Renal cortical epithelial cell (primary cell): ENCODE data around the gene FXYD2. TPM values are rescaled to one million over a fixed set of nuclear protein-coding genes. Genes with fewer than 3 reads are reported as not detected.

Source experiments
- DNase-seq: peaks from one replicate; pipeline ENCODE4 v3.0.0-alpha.2; 2011; ENCODE audit warnings: low read depth
- total RNA-seq: library from RNA; depleted of rRNA; stranded (reverse); fragments of >200 nt; gene quantifications from 2 replicates; pipeline ENCODE4 v1.2.3, GENCODE V29; 2014

FXYD2 gene
- total RNA-seq, 1 donor from 2014 or later: 706 TPM

DNA sequence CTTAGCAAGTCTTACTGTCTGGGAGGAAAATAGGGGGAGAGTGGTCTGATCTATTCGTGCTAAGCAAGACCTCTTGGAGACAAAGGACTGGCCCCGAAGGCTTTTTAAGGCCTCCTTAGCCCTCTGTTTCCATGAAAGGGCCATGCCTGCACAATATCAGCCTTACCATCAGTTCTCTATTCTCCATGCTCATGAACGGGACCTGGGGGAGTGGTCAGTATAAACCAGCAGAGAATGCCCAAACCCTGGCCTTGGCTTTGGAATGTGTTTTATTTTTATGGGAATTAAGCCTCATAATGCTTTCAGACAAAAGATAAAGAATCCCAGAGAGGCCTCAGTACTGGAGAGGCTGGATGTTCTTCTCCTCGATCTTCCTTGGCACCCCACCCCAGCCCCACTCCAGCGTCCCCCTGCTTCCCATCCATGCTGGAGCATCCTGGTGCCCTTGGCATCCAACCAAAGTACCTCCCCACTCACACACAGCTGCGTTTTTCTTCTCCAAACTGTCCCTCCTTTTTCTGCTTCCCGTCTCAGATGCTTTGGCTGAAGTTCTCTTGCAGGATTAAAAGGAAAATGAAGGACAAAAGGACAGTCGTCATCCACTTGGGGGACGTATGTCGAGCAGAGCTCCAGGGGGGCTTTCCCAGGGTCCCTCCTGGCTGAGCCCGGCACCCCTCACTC is 33.3 kb upstream of the FXYD2 start:
- no peak for DNase-seq

DNA sequence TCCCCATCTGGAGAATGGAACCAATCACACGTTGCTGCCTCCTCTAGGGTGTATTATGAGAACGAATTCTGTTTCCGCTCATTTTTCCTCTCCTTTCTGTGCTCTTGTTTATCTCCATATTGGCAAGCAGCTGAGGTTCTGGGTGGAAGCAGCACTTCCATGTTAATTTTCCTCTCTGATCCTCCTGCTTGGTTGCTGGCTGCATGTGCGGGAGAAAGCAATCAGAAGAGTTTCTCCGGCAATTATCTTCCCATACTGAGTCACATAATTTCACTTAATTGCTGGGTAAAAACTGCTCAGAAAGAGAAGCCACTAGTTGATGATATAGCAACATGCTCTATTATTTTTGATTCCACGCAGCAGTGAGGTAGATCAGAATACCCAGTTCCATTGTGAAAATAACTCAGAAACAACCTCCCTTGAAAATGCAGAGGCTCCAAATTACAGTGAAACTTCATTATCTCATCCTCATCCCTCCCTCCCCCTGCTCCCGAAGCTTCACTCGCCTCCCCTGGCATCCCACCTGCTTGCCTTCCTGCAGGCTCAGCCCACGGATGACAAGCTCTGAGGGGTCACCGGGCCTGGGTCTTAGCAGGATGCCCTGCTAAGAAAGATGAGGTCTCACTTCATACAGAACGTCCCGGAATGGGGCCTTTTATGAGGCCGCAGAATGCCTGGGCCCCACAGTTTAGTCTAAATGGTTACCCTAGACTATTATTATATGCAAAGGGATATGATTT is 31.5 kb upstream of the FXYD2 start:
- no peak for DNase-seq

DNA sequence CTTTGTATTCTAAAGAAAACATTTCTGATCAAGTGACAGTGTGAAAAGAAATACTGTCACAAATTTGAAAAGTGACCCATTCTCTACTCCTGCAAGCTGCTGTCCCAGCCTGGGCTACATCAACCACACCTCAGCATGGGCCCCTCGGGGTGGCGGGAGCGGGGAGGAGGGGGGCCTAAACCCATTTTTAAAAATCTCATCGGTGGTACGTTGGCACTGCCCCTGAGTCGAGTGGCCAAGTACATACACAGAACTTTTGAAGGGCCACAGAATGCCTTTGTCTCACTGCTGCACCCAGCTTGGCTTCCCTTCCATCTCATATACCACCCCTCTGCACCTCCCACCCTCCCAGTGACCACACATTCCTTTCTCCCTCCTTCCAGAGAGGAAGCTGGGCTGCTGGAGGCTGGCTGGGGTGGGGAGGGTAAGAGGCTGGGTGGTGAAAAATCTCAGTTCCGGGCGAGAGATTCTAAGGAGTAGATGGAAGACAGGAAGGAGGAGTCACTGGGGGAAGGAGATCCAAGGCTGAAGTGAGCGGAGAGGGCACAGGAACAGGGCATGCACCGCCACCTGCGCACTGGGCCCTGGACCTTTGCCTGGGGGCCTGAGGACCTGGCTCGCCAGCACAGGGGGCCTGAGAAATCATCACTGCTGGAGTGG is 30.8 kb upstream of the FXYD2 start:
- no peak for DNase-seq

GRCh38 chr11:117852309-117852708 is 27.8 kb upstream of the FXYD2 start:
- no peak for DNase-seq

DNA sequence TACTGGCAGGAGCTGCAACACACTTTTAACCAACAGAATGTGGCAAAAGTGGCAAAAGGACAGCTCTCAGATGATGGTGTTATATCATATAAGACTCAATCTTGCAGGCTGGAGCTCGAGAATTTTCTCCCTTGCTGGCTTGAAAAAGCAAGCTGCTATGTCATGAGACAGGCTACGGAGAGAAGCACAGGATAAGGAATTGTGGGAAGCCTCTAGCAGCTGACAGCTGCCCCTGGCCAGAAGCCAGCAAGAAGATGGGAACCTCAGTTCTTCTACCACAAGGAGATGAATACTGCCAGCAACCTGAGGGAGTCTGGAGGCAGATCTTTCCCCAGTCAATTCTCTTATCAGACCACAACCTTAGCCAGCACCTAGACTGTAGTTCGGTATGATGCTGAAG is 27.3 kb upstream of the FXYD2 start:
- no peak for DNase-seq

DNA sequence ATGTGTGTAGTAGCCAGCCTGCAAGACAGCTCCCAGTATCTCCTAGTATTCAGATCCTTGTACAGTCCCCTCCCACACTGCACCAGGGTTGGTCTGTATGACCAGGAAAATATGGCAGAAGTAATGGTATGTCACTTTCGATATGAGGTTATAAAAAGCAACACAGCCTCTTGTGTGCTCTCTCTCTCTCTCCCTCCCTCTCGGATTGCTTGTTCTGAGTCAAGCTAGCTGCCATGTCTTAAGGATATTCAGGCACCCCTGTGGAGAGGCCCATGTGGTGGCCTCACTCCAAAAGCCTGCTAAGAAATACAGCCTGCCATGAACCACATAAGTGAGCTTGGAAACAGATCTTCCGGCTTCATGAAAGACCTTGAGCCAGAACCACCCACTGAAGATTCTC is 26.6 kb upstream of the FXYD2 start:
- no peak for DNase-seq

DNA sequence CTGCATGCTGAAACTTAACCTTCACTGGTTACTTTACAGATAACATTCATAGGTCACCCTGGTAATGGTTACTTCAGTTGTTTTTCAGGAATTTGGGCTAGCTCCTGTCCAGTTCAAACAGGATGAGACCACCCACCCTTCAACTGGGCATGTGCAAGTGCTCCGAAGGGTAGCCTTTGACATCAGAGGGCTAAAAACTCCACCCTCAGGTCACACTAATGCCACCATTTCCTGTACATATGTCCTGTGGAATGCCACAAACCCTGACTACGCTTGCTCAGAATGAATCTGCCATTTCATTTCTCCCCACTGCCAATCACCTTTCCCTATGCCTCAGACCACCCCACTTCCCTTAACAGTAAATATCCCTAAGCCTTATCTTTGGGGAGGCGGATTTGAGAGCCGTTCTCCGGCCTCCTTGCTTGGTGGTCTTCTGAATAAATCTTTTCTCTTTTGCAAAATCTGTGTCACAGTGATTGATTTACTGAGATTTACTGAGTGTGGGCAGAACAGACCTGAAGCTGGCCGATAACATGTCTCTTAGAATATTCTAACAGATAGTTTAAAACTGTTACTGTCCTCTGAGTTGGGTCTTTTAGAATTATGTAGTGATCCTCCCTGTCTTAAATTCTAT is 25.4 kb upstream of the FXYD2 start:
- no peak for DNase-seq

DNA sequence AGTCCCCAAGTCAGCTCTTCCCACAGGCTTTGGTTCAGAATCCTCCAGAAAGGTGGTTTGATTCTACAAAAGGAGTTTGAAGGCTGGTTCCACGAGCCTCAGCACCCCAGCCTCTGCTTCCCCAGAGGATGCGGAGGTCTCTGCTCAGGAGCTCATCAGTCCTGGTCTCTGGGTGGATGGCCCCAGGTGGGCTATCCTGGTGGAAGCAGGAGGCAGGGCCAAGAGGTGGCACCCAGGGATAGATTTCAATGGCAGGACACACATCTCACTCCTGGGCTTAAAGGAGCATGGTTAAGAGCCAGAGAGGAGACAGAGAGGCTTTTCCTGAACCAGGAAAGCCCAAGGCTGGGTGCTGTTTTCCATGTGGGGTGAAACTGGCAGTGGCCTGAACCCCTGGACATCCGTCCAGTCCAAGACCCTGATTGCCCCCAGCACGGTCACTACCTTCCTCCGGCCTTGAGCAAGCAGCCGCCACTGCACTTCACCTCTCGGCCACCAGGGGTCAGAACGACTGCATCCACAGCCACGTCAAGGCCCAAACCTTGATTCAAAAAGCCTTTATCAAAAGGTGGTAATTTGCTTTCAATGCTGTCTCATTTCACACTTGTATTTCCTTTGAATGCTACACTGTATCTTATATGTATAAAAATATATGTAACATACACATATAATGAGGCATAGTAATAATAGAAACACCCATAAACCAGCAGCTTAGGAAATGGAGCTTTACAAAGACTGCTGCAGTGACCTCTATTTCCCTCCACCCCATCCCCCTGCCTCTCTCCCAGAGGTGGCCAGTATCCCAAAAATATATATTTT is 19.3 kb upstream of the FXYD2 start:
- peak; percentile 60 for DNase-seq

- peak; percentile 59 for DNase-seq
Observed at GRCh38 chr11:117842131-117842941, 17.8 kb upstream of the FXYD2 start.

DNA sequence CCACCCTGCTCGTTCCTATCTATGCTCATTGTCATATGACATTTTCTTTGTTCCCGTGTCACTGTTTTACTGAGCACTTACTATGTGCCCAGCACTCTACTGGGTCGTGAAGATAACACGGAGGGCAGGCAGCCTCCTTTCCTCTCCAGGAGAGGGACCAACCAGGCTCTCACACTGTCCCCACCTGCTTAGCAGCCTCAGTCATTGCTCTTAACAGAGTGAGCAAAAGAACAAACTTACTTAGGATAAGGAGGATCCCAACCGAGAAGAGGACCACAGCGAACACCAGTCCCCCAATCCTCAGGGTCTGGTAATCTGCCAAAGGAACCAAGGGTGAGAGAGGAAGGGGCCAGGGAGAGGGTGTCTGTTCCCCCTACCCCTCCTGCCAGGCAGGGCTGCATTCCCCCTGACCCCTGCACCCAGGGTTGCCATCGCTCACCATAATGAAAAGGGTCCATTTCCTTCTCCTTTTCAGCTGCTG is 17.0 kb upstream of the FXYD2 start:
- DNase-seq: no peak

GRCh38 chr11:117840881-117841550 is 16.5 kb upstream of the FXYD2 start:
- no peak for DNase-seq

DNA sequence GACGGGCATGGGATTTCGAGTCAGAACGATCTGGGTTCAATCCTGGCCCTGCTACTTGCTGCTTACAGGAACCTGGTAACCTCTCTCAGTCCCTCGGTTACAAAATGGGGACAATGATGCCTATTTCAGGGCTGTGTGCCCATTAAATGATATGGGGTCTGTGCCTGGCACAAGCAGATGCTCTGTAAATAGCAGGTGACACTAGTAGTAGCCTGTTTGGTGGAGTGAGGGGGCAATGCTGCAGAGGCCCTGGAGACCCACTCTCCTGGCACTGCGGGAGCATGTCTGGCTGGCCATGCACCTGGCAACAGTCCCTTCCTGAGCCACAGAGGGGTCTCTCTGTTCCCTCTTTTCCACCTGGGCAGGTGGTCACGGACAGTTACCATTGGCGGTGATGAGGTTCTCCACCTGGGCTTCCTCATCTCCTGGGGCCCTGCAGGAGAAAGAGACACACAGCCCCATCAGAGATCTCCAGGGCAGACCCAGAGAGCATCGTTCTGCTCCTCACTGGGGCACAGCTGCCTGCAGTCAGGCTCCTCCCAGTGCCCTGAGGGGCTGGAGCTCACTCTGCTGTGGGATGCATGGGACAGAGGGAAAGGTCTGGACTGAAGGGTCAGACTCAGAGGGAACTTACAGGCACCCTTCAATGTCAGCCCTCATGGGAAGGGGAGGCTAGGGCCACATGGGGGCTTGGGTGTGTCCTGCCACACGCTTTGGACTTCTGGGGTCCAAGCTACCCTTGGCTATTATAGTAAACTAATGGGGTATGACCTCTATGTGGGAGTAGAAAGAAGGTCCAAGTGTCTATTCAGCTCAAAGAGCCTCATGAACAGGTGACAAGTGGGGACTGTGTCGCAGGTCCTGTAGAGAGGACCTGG is 15.6 kb upstream of the FXYD2 start:
- DNase-seq: no peak

- no peak for DNase-seq
Observed at GRCh38 chr11:117839380-117839881, 14.9 kb upstream of the FXYD2 start.

GRCh38 chr11:117838901-117839300 is 14.4 kb upstream of the FXYD2 start:
- no peak for DNase-seq

DNA sequence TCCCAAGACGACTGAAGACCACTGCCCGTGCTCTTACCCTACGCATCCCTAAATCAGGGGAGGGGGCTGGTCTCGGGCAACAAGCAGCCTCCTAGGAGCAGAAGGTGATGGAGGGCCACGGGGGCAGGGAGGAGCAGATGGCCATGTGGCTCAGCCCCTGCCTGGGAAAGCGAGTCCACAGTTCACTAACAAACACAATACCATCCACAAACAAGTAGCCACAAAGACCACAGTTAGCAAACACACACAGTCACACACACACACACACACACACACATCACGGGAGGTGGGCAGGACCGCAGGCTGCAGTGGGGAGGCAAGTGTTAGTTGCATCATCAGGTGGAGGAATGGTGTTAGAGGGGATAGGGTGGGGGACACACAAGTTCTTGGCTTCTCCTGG is 13.2 kb upstream of the FXYD2 start:
- no peak for DNase-seq

GRCh38 chr11:117837070-117837776 is 12.7 kb upstream of the FXYD2 start:
- DNase-seq: peak; percentile 60

GRCh38 chr11:117836077-117836960 is 11.8 kb upstream of the FXYD2 start:
- DNase-seq: peak; percentile 61
